Activated CD8-positive, alpha-beta T cell treated with anti-CD3 and anti-CD28 coated beads for 36 hours (primary cell): ENCODE data around the gene TIMM44. TPM values are rescaled to one million over a fixed set of nuclear protein-coding genes. Genes with fewer than 3 reads are reported as not detected.

Source experiments
- ATAC-seq: fragments of 200-7000 bp; cut with Tn5 transposase; one replicate; pipeline ENCODE4 v1.10.0; 2021; ENCODE audit warnings: mild to moderate bottlenecking, moderate library complexity
- CTCF ChIA-PET: fragments of 350-600 bp; sonication (Branson Sonifier 250); formaldehyde crosslinking; loops from one replicate; lab custom pipeline; 2021; ENCODE audit warnings: antibody characterized with exemption; lab: Charles Lee
- POLR2A ChIA-PET: fragments of 350-600 bp; sonication (Branson Sonifier 250); formaldehyde crosslinking; loops from one replicate; lab custom pipeline; 2021; ENCODE audit warnings: antibody characterized with exemption; lab: Charles Lee
- DNase-seq: peaks from one replicate; pipeline ENCODE4 v3.0.0-alpha.2; 2020
- H3K27ac Mint-ChIP-seq: one replicate; pipeline ENCODE4 v1.8.0; 2021; ENCODE audit warnings: mild to moderate bottlenecking, mixed read lengths
- H3K27me3 Mint-ChIP-seq: one replicate; pipeline ENCODE4 v1.8.0; 2021; ENCODE audit warnings: mixed read lengths
- H3K36me3 Mint-ChIP-seq: one replicate; pipeline ENCODE4 v1.8.0; 2021; ENCODE audit warnings: low read depth, mixed read lengths
- H3K4me1 Mint-ChIP-seq: one replicate; pipeline ENCODE4 v1.8.0; 2021; ENCODE audit warnings: low read depth, mixed read lengths
- H3K4me3 Mint-ChIP-seq: one replicate; pipeline ENCODE4 v1.8.0; 2021; ENCODE audit warnings: mild to moderate bottlenecking, moderate library complexity, mixed read lengths
- H3K9me3 Mint-ChIP-seq: one replicate; pipeline ENCODE4 v1.8.0; 2021; ENCODE audit warnings: mixed read lengths
- CTCF ChIP-seq: fragments of 200-600 bp; IDR thresholded peaks from one replicate; pipeline ENCODE4 v1.8.0; 2022; ENCODE audit warnings: antibody characterized with exemption, mild to moderate bottlenecking
- intact Hi-C: fragments of 100-400 bp; cut with micrococcal nuclease; formaldehyde crosslinking; loops from one replicate; pipeline ENCODE4 v1.10.0; 2022
- total RNA-seq, 2 experiments: library from RNA; stranded (reverse); gene quantifications; one replicate each; pipeline ENCODE4 v1.2.3, GENCODE V29; 2021

Gene TIMM44
- total RNA-seq, 2 experiments from 2014 or later, result 92.3 to 95.5 TPM

GRCh38 chr19:7933828-7934725 is 9.4 kb downstream of the TIMM44 start:
- H3K4me3 Mint-ChIP-seq, result no peak overlapping the region
- intact Hi-C loops, result no loop called here
- POLR2A ChIA-PET, result no interaction called here
- no peak overlapping the region for H3K27ac Mint-ChIP-seq
- DNase-seq, result no peak
- peaks cover 6% of the 10 kb centered on the region for H3K4me1 Mint-ChIP-seq
- no peak for ATAC-seq
- peaks cover 38% of the 10 kb centered on the region for H3K36me3 Mint-ChIP-seq
- TF ChIP-seq CTCF, result no peak
- CTCF ChIA-PET, result interaction anchor here (1.1 kb wide), 1 partner anchor 15 kb away, joined by 3 read pairs; the partner anchor contains the start of gene SNAPC2
- no peaks in the 10 kb centered on the region for H3K27me3 Mint-ChIP-seq
- H3K9me3 Mint-ChIP-seq, result no peaks in the 10 kb centered on the region

- ChIA-PET CTCF (interaction anchor here (1.1 to 1.3 kb wide), 2 partner anchors 9 to 14 kb away, joined by 3 read pairs; partner anchors contain the start of gene SNAPC2), POLR2A (interaction anchor here (7.7 kb wide), 1 partner anchor 9 kb away, joined by 81 read pairs; the partner anchor contains the start of gene TIMM44)
- DNase-seq, result no peak
- ATAC-seq, result no peak
- peaks cover 7% of the 10 kb centered on the region for H3K4me1 Mint-ChIP-seq
- H3K9me3 Mint-ChIP-seq, result no peaks in the 10 kb centered on the region
- H3K4me3 Mint-ChIP-seq, result no peak overlapping the region
- peak; percentile 39 for TF ChIP-seq CTCF
- no peaks in the 10 kb centered on the region for H3K27me3 Mint-ChIP-seq
- peaks cover 39% of the 10 kb centered on the region for H3K36me3 Mint-ChIP-seq
- no peak overlapping the region for H3K27ac Mint-ChIP-seq
- intact Hi-C loops, result no loop called here
These were observed 10.1 kb downstream of the TIMM44 start for GRCh38 chr19:7933411-7933810.

GRCh38 chr19:7932930-7933300 is 10.6 kb downstream of the TIMM44 start:
- POLR2A ChIA-PET, result interaction anchor here (7.7 kb wide), 1 partner anchor 10 kb away, joined by 81 read pairs; the partner anchor contains the start of gene TIMM44
- CTCF ChIA-PET, result interaction anchor here (1.1 to 1.3 kb wide), 2 partner anchors 10 to 13 kb away, joined by 3 read pairs; partner anchors contain the start of gene SNAPC2
- no peak overlapping the region for H3K4me3 Mint-ChIP-seq
- H3K4me1 Mint-ChIP-seq, result peaks cover 9% of the 10 kb centered on the region
- DNase-seq, result no peak
- no peaks in the 10 kb centered on the region for H3K9me3 Mint-ChIP-seq
- no peak for ATAC-seq
- no peak for TF ChIP-seq CTCF
- H3K27ac Mint-ChIP-seq, result no peak overlapping the region
- H3K27me3 Mint-ChIP-seq, result no peaks in the 10 kb centered on the region
- intact Hi-C loops, result no loop called here
- H3K36me3 Mint-ChIP-seq, result peaks cover 41% of the 10 kb centered on the region

- Mint-ChIP-seq H3K4me3 (no peak overlapping the region), H3K36me3 (peaks cover 39% of the 10 kb centered on the region), H3K27ac (no peak overlapping the region), H3K27me3 (no peaks in the 10 kb centered on the region), H3K4me1 (peaks cover 9% of the 10 kb centered on the region), H3K9me3 (no peaks in the 10 kb centered on the region)
- TF ChIP-seq CTCF, result no peak
- POLR2A ChIA-PET, result interaction anchor here (1.5 to 7.7 kb wide), 3 partner anchors 10 to 18 kb away, joined by 3 to 81 read pairs (median 7); partner anchors contain the start of genes SNAPC2, TGFBR3L and TIMM44
- DNase-seq, result no peak
- ATAC-seq, result no peak
- intact Hi-C loops, result no loop called here
- CTCF ChIA-PET, result interaction anchor here (1.3 kb wide), 1 partner anchor 10 kb away, joined by 3 read pairs; no protein-coding TSS in a partner anchor
These were observed 11.1 kb downstream of the TIMM44 start for GRCh38 chr19:7932276-7932929.
